ENCODE results near the gene TRIM61.
"Not testable (repeated sequence)": the region's sequence is repeated elsewhere in the genome, so short reads cannot be mapped to it uniquely, and the experiment has no call there.

Gene TRIM61

GRCh38 chr4:164956766-164957643 lies 20.5 kb downstream of the TRIM61 start:
- peak; percentile 77 for DNase-seq

- no peak for DNase-seq
Measured at GRCh38 chr4:164955107-164955805, 22.2 kb downstream of the TRIM61 start.

- no peak for DNase-seq
Measured at GRCh38 chr4:164952551-164952950, 24.9 kb downstream of the TRIM61 start.

GRCh38 chr4:164949448-164950143 lies 27.9 kb downstream of the TRIM61 start:
- DNase-seq, result no peak

GRCh38 chr4:164948975-164949374 lies 28.5 kb downstream of the TRIM61 start:
- no peak for DNase-seq

GRCh38 chr4:164948006-164948405 lies 29.5 kb downstream of the TRIM61 start:
- DNase-seq, result not testable (repeated sequence)

GRCh38 chr4:164946810-164947209 lies 30.6 kb downstream of the TRIM61 start:
- DNase-seq, result no peak

- DNase-seq, result no peak
Measured at GRCh38 chr4:164945146-164945545, 32.3 kb downstream of the TRIM61 start.

- DNase-seq, result no peak
Measured at GRCh38 chr4:164943192-164943591, 34.3 kb downstream of the TRIM61 start.

- peak; percentile 3 for DNase-seq
Measured at GRCh38 chr4:164937576-164938270, 39.7 kb downstream of the TRIM61 start.

GRCh38 chr4:164935865-164936606 lies 41.4 kb downstream of the TRIM61 start:
- DNase-seq, result not testable (repeated sequence)

GRCh38 chr4:164935363-164935762 lies 42.1 kb downstream of the TRIM61 start:
- DNase-seq, result no peak

- no peak for DNase-seq
Measured at GRCh38 chr4:164933244-164933643, 44.2 kb downstream of the TRIM61 start.

- DNase-seq, result no peak
Measured at GRCh38 chr4:164931551-164932324, 45.7 kb downstream of the TRIM61 start.

- no peak for DNase-seq
Measured at GRCh38 chr4:164930647-164931046, 46.8 kb downstream of the TRIM61 start.

GRCh38 chr4:164927101-164927500 lies 50.4 kb downstream of the TRIM61 start:
- not testable (repeated sequence) for DNase-seq

- DNase-seq, result peak; percentile 3
Measured at GRCh38 chr4:164926301-164926700, 51.2 kb downstream of the TRIM61 start.

GRCh38 chr4:164924670-164925238 lies 52.7 kb downstream of the TRIM61 start:
- DNase-seq, result no peak

GRCh38 chr4:164918956-164919355 lies 58.5 kb downstream of the TRIM61 start:
- no peak for DNase-seq
